GM23338 (cell line): ENCODE data around the gene MTAP.

ENCODE experiments used
- CREB1 ChIP-seq: fragments of 250-450 bp; sonication (Bioruptor Pico); IDR thresholded peaks from 2 replicates; pipeline ENCODE4 v1.5.0; 2020; ENCODE audit warnings: low read depth, mild to moderate bottlenecking, moderate library complexity
- CTCF ChIP-seq, 2 experiments: fragments of 200-600 bp in 1 of 2; sonication (generic) in 1 of 2; conservative IDR thresholded peaks; 2 replicates each; pipeline versions ENCODE4 v1.5.1 to v1.6.1; 2016 to 2017; ENCODE audit warnings: antibody characterized with exemption in 2 of 2, low read depth in 2 of 2, mild to moderate bottlenecking in 2 of 2, moderate library complexity in 1 of 2
- EZH2 ChIP-seq: fragments of 200-600 bp; sonication (generic); IDR thresholded peaks from one replicate; pipeline ENCODE4 v1.8.0; 2017; ENCODE audit warnings: antibody characterized with exemption, mild to moderate bottlenecking, low read depth; ENCODE audit not compliant: unreplicated experiment
- EZH2phosphoT487 ChIP-seq: fragments of 200-600 bp; sonication (generic); IDR thresholded peaks from one replicate; pipeline ENCODE4 v1.8.1; 2018; ENCODE audit warnings: antibody characterized with exemption; ENCODE audit not compliant: unreplicated experiment
- JUNB ChIP-seq: IDR thresholded peaks from one replicate; pipeline ENCODE4 v1.6.1; 2016; ENCODE audit warnings: antibody characterized with exemption; ENCODE audit not compliant: unreplicated experiment
- POLR2AphosphoS5 ChIP-seq: IDR thresholded peaks from 2 replicates; pipeline ENCODE4 v1.6.1; 2016; ENCODE audit warnings: antibody characterized with exemption, low read depth
- REST ChIP-seq: IDR thresholded peaks from one replicate; pipeline ENCODE4 v1.6.1; 2018; ENCODE audit warnings: antibody characterized with exemption; ENCODE audit not compliant: unreplicated experiment
- STAT1 ChIP-seq: IDR thresholded peaks from one replicate; pipeline ENCODE4 v1.6.1; 2016; ENCODE audit warnings: antibody characterized with exemption; ENCODE audit not compliant: unreplicated experiment
- ZNF114 ChIP-seq: fragments of 250-450 bp; sonication (Bioruptor Pico); IDR thresholded peaks from 2 replicates; pipeline ENCODE4 v1.5.0; 2020; ENCODE audit warnings: mild to moderate bottlenecking, moderate library complexity
- ZNF331 ChIP-seq: fragments of 250-450 bp; sonication (Bioruptor Pico); IDR thresholded peaks from 2 replicates; pipeline ENCODE4 v1.5.0; 2020; ENCODE audit warnings: low read depth, mild to moderate bottlenecking, moderate library complexity
- TF ChIP-seq, protein P1 (sequence below): fragments of 250-450 bp; sonication (Bioruptor Pico); IDR thresholded peaks from 2 replicates; pipeline ENCODE4 v1.5.0; 2020; ENCODE audit warnings: mild to moderate bottlenecking, moderate library complexity
- TF ChIP-seq, protein P2 (sequence below): IDR thresholded peaks from 2 replicates; pipeline ENCODE4 v1.6.1; 2016; ENCODE audit warnings: antibody characterized with exemption

DNA sequence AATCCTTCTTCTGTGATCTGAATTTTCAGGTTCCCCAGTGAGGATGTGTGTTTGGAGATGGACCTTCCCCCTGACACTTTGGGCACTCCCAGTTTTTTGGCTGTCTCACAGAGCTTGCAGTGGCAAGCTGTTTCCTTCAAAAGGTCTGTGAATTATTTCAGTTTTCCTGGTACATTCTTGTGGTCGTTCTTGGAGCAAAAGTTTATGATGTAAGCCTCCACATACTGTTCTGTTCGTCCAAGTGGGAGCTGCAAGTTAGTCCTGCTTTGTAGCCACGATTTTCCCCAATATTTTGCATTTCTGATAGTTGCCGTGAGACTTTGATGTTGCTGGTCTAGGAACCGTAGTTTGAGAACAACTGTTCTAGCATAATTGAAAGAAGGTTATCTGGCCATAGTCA lies 88.3 kb downstream of the MTAP start:
- TF ChIP-seq CTCF (conservative IDR thresholded peaks at IDR 0.05; ENCODE audit: low read depth in 2 of 2) (no peak), EZH2 (no peak), CREB1 (CRISPR knock-in tag) (no peak), POLR2AphosphoS5 (no peak), ZNF331 (CRISPR knock-in tag) (no peak), EZH2phosphoT487 (no peak), REST (no peak), JUNB (no peak), STAT1 (no peak), ZNF114 (CRISPR knock-in tag) (no peak)
- TF ChIP-seq, protein P1, sequence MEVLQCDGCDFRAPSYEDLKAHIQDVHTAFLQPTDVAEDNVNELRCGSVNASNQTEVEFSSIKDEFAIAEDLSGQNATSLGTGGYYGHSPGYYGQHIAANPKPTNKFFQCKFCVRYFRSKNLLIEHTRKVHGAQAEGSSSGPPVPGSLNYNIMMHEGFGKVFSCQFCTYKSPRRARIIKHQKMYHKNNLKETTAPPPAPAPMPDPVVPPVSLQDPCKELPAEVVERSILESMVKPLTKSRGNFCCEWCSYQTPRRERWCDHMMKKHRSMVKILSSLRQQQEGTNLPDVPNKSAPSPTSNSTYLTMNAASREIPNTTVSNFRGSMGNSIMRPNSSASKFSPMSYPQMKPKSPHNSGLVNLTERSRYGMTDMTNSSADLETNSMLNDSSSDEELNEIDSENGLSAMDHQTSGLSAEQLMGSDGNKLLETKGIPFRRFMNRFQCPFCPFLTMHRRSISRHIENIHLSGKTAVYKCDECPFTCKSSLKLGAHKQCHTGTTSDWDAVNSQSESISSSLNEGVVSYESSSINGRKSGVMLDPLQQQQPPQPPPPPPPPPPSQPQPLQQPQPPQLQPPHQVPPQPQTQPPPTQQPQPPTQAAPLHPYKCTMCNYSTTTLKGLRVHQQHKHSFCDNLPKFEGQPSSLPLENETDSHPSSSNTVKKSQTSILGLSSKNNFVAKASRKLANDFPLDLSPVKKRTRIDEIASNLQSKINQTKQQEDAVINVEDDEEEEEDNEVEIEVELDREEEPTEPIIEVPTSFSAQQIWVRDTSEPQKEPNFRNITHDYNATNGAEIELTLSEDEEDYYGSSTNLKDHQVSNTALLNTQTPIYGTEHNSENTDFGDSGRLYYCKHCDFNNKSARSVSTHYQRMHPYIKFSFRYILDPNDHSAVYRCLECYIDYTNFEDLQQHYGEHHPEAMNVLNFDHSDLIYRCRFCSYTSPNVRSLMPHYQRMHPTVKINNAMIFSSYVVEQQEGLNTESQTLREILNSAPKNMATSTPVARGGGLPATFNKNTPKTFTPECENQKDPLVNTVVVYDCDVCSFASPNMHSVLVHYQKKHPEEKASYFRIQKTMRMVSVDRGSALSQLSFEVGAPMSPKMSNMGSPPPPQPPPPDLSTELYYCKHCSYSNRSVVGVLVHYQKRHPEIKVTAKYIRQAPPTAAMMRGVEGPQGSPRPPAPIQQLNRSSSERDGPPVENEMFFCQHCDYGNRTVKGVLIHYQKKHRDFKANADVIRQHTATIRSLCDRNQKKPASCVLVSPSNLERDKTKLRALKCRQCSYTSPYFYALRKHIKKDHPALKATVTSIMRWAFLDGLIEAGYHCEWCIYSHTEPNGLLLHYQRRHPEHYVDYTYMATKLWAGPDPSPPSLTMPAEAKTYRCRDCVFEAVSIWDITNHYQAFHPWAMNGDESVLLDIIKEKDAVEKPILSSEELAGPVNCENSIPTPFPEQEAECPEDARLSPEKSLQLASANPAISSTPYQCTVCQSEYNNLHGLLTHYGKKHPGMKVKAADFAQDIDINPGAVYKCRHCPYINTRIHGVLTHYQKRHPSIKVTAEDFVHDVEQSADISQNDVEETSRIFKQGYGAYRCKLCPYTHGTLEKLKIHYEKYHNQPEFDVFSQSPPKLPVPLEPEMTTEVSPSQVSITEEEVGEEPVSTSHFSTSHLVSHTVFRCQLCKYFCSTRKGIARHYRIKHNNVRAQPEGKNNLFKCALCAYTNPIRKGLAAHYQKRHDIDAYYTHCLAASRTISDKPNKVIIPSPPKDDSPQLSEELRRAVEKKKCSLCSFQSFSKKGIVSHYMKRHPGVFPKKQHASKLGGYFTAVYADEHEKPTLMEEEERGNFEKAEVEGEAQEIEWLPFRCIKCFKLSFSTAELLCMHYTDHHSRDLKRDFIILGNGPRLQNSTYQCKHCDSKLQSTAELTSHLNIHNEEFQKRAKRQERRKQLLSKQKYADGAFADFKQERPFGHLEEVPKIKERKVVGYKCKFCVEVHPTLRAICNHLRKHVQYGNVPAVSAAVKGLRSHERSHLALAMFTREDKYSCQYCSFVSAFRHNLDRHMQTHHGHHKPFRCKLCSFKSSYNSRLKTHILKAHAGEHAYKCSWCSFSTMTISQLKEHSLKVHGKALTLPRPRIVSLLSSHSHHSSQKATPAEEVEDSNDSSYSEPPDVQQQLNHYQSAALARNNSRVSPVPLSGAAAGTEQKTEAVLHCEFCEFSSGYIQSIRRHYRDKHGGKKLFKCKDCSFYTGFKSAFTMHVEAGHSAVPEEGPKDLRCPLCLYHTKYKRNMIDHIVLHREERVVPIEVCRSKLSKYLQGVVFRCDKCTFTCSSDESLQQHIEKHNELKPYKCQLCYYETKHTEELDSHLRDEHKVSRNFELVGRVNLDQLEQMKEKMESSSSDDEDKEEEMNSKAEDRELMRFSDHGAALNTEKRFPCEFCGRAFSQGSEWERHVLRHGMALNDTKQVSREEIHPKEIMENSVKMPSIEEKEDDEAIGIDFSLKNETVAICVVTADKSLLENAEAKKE (CRISPR knock-in tag), result no peak
- TF ChIP-seq, protein P2, sequence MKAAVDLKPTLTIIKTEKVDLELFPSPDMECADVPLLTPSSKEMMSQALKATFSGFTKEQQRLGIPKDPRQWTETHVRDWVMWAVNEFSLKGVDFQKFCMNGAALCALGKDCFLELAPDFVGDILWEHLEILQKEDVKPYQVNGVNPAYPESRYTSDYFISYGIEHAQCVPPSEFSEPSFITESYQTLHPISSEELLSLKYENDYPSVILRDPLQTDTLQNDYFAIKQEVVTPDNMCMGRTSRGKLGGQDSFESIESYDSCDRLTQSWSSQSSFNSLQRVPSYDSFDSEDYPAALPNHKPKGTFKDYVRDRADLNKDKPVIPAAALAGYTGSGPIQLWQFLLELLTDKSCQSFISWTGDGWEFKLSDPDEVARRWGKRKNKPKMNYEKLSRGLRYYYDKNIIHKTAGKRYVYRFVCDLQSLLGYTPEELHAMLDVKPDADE, result no peak
